Smooth muscle cell (in vitro differentiated cells): ENCODE data around the gene ZNF302. TPM values are rescaled to one million over a fixed set of nuclear protein-coding genes. Genes with fewer than 3 reads are reported as not detected.
"Not testable (repeated sequence)": the region's sequence is repeated elsewhere in the genome, so short reads cannot be mapped to it uniquely, and the experiment has no call there.

Experiments
- DNase-seq: peaks from one replicate; lab custom pipeline; 2025; ENCODE audit not compliant: unreplicated experiment; lab: John Stamatoyannopoulos, UW
- H2AFZ ChIP-seq: fragments of 200-600 bp; sonication (generic); 2 replicates; pipeline ENCODE4 v1.6.0; 2016; ENCODE audit warnings: antibody characterized with exemption, low read depth, mild to moderate bottlenecking
- H3F3A ChIP-seq: fragments of 200-600 bp; sonication (generic); 2 replicates; pipeline ENCODE4 v1.6.0; 2017; ENCODE audit warnings: antibody characterized with exemption, low read depth
- H3K27ac ChIP-seq: fragments of 200-600 bp; sonication (generic); 2 replicates; pipeline ENCODE4 v1.5.1; 2016; ENCODE audit warnings: low read depth, mild to moderate bottlenecking
- H3K27me3 ChIP-seq: fragments of 200-600 bp; sonication (generic); 2 replicates; pipeline ENCODE4 v1.6.1; 2016; ENCODE audit warnings: low read depth, mild to moderate bottlenecking
- H3K36me3 ChIP-seq: fragments of 200-600 bp; sonication (generic); 2 replicates; pipeline ENCODE4 v1.5.1; 2016; ENCODE audit warnings: low read depth
- H3K4me1 ChIP-seq: fragments of 200-600 bp; sonication (generic); 2 replicates; pipeline ENCODE4 v1.5.1; 2016; ENCODE audit warnings: low read depth
- H3K4me2 ChIP-seq: fragments of 200-600 bp; sonication (generic); 2 replicates; pipeline ENCODE4 v1.6.0; 2016; ENCODE audit warnings: mild to moderate bottlenecking
- H3K4me3 ChIP-seq: fragments of 200-600 bp; sonication (generic); 2 replicates; pipeline ENCODE4 v1.5.1; 2016; ENCODE audit warnings: mild to moderate bottlenecking
- H3K79me2 ChIP-seq: fragments of 200-600 bp; sonication (generic); 2 replicates; pipeline ENCODE4 v1.6.0; 2016; ENCODE audit warnings: low read depth, mild to moderate bottlenecking
- H3K9ac ChIP-seq: fragments of 200-600 bp; sonication (generic); 2 replicates; pipeline ENCODE4 v1.6.0; 2016; ENCODE audit warnings: low read depth
- H3K9me3 ChIP-seq: fragments of 200-600 bp; sonication (generic); replicated peaks from 2 replicates; pipeline ENCODE4 v1.5.1; 2016; ENCODE audit warnings: low read depth
- H4K20me1 ChIP-seq: fragments of 200-600 bp; sonication (generic); 2 replicates; pipeline ENCODE4 v1.6.0; 2016; ENCODE audit warnings: low read depth
- WGBS: methylation state at CpG from one replicate; pipeline ENCODE4 v1.1.7; 2016; ENCODE audit warnings: low lambda C conversion rate; 5-methylcytosine and 5-hydroxymethylcytosine counted together
- polyA plus RNA-seq: library from polyadenylated mRNA; unstranded; fragments of >200 nt; fragmentation: Nextera tagmentation; extraction: Ambion mirVana; gene quantifications from 2 replicates; pipeline ENCODE4 v1.2.1, GENCODE V29; 2016
- total RNA-seq: library from RNA; depleted of rRNA; stranded (reverse); fragments of >200 nt; gene quantifications from 2 replicates; pipeline ENCODE4 v1.2.3, GENCODE V29; 2014
- TF ChIP-seq, protein P1 (sequence below): fragments of 200-600 bp; sonication (generic); IDR thresholded peaks from 2 replicates; pipeline ENCODE4 v1.5.1; 2017; ENCODE audit warnings: borderline replicate concordance, mild to moderate bottlenecking, antibody characterized with exemption; ENCODE audit not compliant: insufficient read depth, poor library complexity, severe bottlenecking

ZNF302 gene
- total and polyA plus RNA-seq, 2 experiments from 2014 or later, result 11.5 to 16.0 TPM

DNA sequence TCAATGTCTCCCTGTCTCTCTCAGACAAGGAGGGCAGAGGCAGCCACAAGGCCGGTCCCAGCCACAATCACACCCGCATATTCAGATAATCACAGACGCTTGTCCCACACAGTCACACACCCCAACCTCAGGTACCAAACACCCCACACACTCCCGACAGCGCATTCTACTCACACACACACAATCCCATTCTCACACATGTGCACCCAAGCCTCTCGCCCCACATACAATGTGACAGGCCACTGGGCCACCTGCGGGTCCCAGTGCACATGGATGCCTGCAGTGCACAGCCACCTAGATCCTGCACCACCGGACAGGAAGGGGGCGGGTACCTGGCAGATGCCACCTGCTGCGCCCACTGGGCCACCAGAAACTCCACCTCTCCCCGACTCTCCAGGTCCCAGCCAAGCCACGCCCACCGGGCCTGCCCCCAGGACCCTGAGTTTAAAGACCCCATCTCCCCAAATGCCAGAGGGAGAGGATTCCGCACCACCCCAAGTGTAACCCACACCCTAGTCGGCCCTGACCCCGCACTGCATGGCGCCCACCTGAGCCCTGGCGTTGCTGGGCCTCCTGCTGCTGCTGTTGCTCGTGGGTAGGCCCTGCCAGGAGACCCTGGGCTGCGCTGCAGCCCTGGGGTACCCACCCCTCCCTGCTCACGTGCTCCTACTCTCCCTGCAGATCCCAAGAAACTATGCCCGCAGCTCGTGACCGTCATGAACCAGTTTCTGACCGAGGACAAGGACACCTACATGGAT lies 11.1 kb upstream of the ZNF302 start:
- Histone ChIP-seq H3K9ac (no peak overlapping the region), H2AFZ (no peak overlapping the region)
- WGBS, result 95% methylated on average over 25 of the region's 25 CpGs

DNA sequence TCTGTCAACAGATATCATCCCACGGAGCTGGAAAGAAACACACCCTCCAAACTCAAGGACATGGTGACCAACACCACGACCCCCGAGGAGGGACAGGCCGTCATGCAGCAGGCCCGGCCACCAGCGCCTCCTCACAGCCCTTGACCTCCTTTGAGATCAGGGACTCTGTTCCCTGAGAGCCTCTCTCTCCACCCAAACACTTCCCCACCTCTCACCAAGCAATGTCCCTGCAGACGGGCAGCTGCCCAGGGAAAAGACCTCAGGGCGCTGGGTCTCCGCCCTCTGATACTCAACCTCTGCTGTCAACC lies 10.6 kb upstream of the ZNF302 start:
- H2AFZ ChIP-seq, result no peak overlapping the region
- no peak overlapping the region for H3K27ac ChIP-seq
- 89% methylated on average over 9 of the region's 9 CpGs for WGBS
- H3K4me2 ChIP-seq, result no peak overlapping the region
- TF ChIP-seq, protein P1, sequence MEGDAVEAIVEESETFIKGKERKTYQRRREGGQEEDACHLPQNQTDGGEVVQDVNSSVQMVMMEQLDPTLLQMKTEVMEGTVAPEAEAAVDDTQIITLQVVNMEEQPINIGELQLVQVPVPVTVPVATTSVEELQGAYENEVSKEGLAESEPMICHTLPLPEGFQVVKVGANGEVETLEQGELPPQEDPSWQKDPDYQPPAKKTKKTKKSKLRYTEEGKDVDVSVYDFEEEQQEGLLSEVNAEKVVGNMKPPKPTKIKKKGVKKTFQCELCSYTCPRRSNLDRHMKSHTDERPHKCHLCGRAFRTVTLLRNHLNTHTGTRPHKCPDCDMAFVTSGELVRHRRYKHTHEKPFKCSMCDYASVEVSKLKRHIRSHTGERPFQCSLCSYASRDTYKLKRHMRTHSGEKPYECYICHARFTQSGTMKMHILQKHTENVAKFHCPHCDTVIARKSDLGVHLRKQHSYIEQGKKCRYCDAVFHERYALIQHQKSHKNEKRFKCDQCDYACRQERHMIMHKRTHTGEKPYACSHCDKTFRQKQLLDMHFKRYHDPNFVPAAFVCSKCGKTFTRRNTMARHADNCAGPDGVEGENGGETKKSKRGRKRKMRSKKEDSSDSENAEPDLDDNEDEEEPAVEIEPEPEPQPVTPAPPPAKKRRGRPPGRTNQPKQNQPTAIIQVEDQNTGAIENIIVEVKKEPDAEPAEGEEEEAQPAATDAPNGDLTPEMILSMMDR, result no peak
- H3K9ac ChIP-seq, result no peak overlapping the region
- no peaks in the 10 kb centered on the region for H3K27me3 ChIP-seq
- H3F3A ChIP-seq, result no peaks in the 10 kb centered on the region
- no peaks in the 10 kb centered on the region for H3K36me3 ChIP-seq
- H4K20me1 ChIP-seq, result no peaks in the 10 kb centered on the region
- no peaks in the 10 kb centered on the region for H3K79me2 ChIP-seq
- no peak overlapping the region for H3K4me3 ChIP-seq
- H3K4me1 ChIP-seq, result no peaks in the 10 kb centered on the region
- DNase-seq, result no peak
- H3K9me3 ChIP-seq, result no peaks in the 10 kb centered on the region

More for the DNA sequence above, 11.1 kb upstream of the ZNF302 start:
- Histone ChIP-seq H3K9me3 (no peaks in the 10 kb centered on the region), H3K79me2 (no peaks in the 10 kb centered on the region), H3K4me3 (no peak overlapping the region), H3K4me2 (no peak overlapping the region), H4K20me1 (no peaks in the 10 kb centered on the region), H3F3A (no peaks in the 10 kb centered on the region), H3K4me1 (no peaks in the 10 kb centered on the region), H3K27ac (no peak overlapping the region), H3K36me3 (no peaks in the 10 kb centered on the region), H3K27me3 (no peaks in the 10 kb centered on the region)
- TF ChIP-seq, protein P1, result no peak
- DNase-seq, result no peak

DNA sequence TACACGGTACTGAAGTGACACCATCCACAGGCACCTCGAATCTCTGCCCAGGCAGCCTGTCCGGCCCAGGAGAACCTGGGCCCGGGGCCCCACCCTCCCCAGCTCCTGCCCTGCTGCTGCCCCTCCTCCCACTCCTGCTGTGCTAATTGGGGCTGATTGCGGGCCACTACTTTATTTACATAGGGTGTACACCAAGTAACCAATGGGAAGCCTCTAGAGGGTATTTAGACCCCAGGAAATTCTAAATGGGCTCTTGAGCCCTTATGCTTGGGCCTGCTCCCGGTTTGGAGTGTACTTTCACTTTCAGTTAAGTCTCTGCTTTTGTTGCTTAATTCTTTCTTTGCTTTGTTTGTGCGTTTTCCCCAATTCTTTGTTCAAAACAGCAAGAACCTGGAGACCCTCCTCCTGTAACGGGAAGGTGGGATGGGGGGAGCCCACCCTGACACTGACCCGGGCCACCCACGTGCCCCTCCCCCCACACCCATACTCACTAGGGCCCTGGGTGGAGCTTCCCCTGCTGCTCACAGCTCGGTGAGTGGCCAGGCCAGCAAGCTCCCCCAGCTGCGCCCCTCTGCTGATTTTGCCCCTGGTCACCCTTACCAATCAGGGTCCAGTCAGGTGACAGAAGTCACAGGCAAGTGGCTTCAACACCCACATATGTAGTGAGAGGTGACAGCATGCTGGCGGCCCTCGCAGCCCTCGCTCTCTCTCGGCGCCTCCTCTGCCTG lies 10.0 kb upstream of the ZNF302 start:
- Histone ChIP-seq H3K9me3 (no peaks in the 10 kb centered on the region), H3K4me1 (no peaks in the 10 kb centered on the region), H3K27me3 (no peaks in the 10 kb centered on the region), H3K79me2 (no peaks in the 10 kb centered on the region), H3K9ac (no peak overlapping the region), H3K4me2 (no peak overlapping the region), H3K27ac (no peak overlapping the region), H3K36me3 (no peaks in the 10 kb centered on the region), H4K20me1 (no peaks in the 10 kb centered on the region), H3K4me3 (peak overlapping the region; percentile 19), H3F3A (no peaks in the 10 kb centered on the region), H2AFZ (no peak overlapping the region)
- TF ChIP-seq, protein P1, result no peak
- 87% methylated on average over 17 of the region's 17 CpGs for WGBS
- DNase-seq, result no peak

DNA sequence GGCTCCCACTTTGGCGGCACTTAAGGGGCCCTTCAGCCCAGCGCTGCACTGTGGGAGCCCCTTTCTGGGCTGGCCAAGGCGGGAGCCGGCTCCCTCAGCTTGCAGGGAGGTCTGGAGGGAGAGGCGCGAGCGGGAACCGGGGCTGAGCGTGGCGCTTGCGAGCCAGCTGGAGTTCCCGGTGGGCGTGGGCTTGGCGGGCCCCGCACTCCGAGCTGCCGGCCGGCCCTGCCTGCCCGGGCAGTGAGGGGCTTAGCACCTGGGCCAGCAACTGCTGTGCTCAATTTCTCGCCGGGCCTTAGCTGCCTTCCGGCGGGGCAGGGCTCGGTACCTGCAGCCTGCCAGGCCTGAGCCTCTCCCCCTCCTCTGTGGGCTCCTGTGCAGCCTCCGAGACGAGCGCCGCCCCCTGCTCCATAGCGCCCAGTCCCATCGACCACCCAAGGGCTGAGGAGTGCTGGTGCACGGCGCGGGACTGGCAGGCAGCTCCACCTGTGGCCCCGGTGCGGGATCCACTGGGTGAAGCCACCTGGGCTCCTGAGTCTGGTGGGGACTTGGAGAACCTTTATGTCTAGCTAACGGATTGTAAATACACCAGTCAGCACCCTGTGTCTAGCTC lies 9.3 kb upstream of the ZNF302 start:
- not testable (repeated sequence) for H3K27me3 ChIP-seq, H3K36me3 ChIP-seq, H3K4me2 ChIP-seq, H3K9ac ChIP-seq, H3F3A ChIP-seq, H3K4me1 ChIP-seq, H2AFZ ChIP-seq, H3K27ac ChIP-seq, H3K79me2 ChIP-seq, H3K4me3 ChIP-seq, H3K9me3 ChIP-seq, DNase-seq, H4K20me1 ChIP-seq
- 95% methylated on average over 34 of the region's 36 CpGs for WGBS

DNA sequence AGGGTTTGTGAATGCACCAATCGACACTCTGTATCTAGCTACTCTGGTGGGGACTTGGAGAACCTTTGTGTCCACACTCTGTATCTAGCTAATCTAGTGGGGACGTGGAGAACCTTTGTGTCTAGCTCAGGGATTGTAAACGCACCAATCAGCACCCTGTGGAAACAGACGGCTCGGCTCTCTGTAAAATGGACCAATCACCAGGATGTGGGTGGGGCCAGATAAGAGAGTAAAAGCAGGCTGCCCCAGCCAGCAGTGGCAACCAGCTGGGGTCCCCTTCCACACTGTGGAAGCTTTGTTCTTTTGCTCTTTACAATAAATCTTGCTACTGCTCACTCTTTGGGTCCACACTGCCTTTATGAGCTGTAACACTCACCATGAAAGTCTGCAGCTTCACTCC lies 8.8 kb upstream of the ZNF302 start:
- WGBS, result 84% methylated on average over 5 of the region's 5 CpGs
- not testable (repeated sequence) for H3K9ac ChIP-seq, H3K79me2 ChIP-seq, DNase-seq, H3K27me3 ChIP-seq, H3K27ac ChIP-seq, H3K9me3 ChIP-seq, H3K4me1 ChIP-seq, H3K4me3 ChIP-seq, H2AFZ ChIP-seq, H3K4me2 ChIP-seq, H3F3A ChIP-seq, H3K36me3 ChIP-seq, H4K20me1 ChIP-seq
